ENCODE measurements around the gene PSKH1.

- no peak for TF ChIP-seq SP1 (IDR thresholded peaks at IDR 0.05; ENCODE audit: low read depth, low read length)
- TF ChIP-seq MAX (IDR thresholded peaks at IDR 0.05; ENCODE audit: low read depth, low read length), result no peak
- no peak for TF ChIP-seq CTCF (IDR thresholded peaks at IDR 0.05 in 2 of 3, conservative IDR thresholded peaks at IDR 0.05 in 1 of 3; ENCODE audit: control insufficient read depth in 2 of 3, extremely low read depth in 1 of 3, insufficient read depth in 1 of 3, low read depth in 3 of 3, low read length in 3 of 3)
- no peak for TF ChIP-seq RAD21 (IDR thresholded peaks at IDR 0.05; ENCODE audit: insufficient read depth, low read depth, low read length)
- TF ChIP-seq CREM (IDR thresholded peaks at IDR 0.05; ENCODE audit: low read depth), result no peak
- TF ChIP-seq ATF7 (IDR thresholded peaks at IDR 0.05; ENCODE audit: low read depth), result no peak
- TF ChIP-seq JUND (IDR thresholded peaks at IDR 0.05; ENCODE audit: low read depth, low read length), result no peak
- no peak for TF ChIP-seq SMARCA5 (IDR thresholded peaks at IDR 0.05)
- TF ChIP-seq POLR2AphosphoS5 (IDR thresholded peaks at IDR 0.05; ENCODE audit: low read length), result no peak
- 0 out of 2 replicates have a peak, but pooled peaks have one; percentile 12 for TF ChIP-seq POLR2A (IDR thresholded peaks at IDR 0.05; ENCODE audit: low read depth, low read length)
- TF ChIP-seq NRF1 (conservative IDR thresholded peaks at IDR 0.05; ENCODE audit: low read depth, low read length), result no peak
Observed at GRCh38 chr16:67880584-67880983, 12.5 kb upstream of the PSKH1 start.
